D721Med (cell line): ENCODE data around the gene ALDH4A1.

Source experiments
- DNase-seq: peaks from one replicate; pipeline ENCODE4 v3.0.0; 2011; ENCODE audit warnings: low spot score; ENCODE audit not compliant: insufficient read length
- FAIRE-seq: peaks from 2 replicates; lab custom pipeline; 2011; peaks lifted over from hg19 to GRCh38; lab: Jason Lieb, UNC
- TF ChIP-seq, protein P1 (sequence below): IDR thresholded peaks from 2 replicates; pipeline ENCODE4 v1.5.1; 2012; ENCODE audit warnings: mild to moderate bottlenecking, control low read depth; ENCODE audit not compliant: insufficient read depth; ENCODE audit errors: missing control alignments

The ALDH4A1 gene

DNA sequence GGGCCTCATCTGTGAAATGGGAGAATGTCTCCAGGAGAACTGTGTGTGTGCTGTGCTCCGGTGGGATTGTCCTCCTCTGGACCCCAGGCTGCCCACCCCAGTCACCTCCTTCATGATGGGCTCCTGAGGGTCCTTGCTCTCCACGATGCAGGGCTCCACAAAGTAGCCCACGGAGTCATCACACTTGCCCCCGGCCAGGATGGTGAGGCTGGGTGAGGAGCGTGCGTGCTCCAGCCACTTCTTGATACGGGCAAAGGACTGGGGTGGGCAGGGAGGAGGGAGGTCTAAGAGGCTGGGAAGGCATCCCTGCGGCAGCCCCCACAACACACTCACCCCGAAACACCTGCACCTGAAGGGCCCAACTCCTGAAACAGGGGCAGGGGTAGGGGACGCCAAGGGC lies 26.1 kb downstream of the ALDH4A1 start:
- FAIRE-seq, result no peak
- DNase-seq, result no peak
- TF ChIP-seq, protein P1, sequence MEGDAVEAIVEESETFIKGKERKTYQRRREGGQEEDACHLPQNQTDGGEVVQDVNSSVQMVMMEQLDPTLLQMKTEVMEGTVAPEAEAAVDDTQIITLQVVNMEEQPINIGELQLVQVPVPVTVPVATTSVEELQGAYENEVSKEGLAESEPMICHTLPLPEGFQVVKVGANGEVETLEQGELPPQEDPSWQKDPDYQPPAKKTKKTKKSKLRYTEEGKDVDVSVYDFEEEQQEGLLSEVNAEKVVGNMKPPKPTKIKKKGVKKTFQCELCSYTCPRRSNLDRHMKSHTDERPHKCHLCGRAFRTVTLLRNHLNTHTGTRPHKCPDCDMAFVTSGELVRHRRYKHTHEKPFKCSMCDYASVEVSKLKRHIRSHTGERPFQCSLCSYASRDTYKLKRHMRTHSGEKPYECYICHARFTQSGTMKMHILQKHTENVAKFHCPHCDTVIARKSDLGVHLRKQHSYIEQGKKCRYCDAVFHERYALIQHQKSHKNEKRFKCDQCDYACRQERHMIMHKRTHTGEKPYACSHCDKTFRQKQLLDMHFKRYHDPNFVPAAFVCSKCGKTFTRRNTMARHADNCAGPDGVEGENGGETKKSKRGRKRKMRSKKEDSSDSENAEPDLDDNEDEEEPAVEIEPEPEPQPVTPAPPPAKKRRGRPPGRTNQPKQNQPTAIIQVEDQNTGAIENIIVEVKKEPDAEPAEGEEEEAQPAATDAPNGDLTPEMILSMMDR, result no peak

DNA sequence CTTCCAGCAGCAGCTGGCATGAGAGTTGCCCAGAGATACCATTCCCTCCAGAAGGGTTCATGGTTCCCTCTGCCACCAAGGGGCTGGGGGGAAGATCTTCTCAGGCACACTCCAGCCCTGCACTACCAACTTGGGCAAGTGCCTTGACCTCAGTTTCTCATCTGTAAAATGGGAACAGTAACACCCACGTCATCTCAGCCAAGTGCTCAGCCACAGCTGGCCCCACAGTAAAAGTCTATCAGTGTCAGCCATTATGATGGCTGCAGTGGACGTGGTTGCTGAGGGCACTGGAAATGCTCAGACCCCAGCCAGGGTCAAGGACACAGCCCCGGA lies 26.6 kb downstream of the ALDH4A1 start:
- FAIRE-seq (no peak), DNase-seq (no peak)
- TF ChIP-seq, protein P1, result no peak

DNA sequence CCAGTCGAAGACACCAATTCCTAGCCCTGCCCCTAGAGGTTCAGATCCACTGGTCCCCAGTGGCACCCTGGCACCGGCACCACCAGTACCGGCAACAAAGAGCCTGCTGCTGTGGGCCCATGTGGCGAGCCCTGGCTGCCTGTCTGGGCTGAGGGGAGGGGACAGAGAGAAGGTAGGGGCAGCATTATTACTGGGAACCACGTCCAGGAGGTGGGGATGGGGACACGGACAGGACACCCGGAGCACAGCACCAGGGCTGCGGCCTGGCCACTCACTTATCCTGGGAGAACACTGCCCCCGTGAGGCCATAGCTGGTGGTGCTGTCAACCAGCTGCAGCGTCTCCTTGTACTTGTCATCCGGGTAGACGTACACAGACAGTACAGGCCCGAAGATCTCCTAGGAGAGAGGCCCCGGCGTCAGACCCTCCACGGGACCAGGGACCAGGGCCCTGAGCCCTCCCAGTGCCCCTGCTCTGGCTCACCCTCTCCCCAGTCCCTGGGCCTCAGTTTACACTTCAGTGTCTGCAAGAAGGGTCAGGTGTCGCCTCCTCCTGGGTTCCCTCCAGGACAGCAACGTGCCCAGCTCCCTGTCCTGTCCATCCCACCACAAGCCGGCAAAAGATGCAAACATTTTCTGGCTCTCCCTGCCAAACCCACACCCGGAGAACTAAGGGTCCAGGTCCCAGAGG lies 27.1 kb downstream of the ALDH4A1 start:
- TF ChIP-seq, protein P1, result peak; percentile 90
- FAIRE-seq, result no peak
- DNase-seq, result peak; percentile 84

DNA sequence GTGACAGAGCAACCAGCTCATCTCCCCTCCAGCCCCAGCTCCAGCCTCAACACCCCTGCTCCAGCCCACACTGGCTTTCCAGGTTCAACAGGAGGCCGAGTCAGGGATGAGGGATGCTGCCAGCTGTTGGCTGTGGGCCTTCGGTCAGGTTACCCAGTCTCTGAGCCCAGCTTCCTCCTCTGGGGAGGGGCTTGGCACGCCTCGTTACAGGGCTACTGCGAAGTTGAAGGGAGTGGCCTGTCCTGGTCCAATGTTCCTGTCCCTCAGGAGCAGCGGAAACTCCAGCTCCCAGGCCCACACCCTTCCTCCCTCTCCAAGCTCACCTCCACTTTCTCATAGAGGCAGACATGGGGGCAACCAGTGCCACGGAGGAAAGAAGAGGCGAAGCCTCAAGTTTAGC lies 27.8 kb downstream of the ALDH4A1 start:
- DNase-seq (no peak), FAIRE-seq (no peak)

DNA sequence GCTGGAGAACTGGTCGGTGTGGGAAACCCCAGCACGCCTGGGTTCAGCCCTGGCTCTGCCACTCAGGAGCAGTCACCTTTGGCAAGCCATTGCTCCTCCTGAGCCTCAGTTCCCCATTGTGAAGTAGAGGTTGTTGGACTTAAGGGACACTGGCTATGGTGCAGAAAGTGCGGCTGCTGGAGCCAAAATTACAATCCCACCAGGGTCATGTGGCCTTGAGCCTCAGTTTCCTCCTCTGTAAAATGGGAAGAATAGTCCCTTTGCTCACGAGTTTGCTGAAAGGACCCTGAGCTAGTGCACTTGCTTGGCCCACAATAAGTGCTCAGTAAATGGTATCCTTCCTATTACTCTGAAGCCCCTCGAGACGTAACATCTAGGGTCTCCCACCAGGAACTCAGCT lies 28.3 kb downstream of the ALDH4A1 start:
- FAIRE-seq (no peak), DNase-seq (no peak)
- TF ChIP-seq, protein P1, result no peak

More for the DNA sequence above, 27.8 kb downstream of the ALDH4A1 start:
- TF ChIP-seq, protein P1, result no peak

DNA sequence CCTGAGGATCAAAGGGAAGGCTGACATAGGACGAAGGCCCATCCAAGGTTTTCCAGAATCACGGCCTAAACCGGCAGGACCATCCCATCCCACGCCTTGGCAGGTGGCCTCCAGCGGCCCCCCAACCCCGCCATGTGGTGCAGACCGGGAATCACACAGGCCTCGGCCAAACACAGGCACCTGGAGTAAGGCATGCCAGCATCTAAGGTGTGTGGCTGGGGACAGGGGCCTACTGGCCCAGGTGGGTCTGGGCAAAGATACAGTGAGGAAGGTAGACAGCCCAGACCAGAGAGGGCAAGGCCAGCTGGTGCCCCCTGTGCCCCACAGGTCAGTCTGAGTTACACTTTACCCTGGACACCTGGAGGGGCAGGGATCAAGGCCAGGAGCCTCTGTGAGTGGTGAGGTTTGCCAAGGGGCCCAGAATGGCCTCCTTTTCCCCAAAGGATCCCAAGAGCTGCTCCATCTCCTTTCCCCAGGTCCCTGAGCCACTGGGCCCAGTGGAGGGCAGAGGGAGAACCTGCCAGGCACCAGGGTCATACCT lies 30.2 kb downstream of the ALDH4A1 start:
- no peak for DNase-seq
- no peak for FAIRE-seq
- TF ChIP-seq, protein P1, result no peak

DNA sequence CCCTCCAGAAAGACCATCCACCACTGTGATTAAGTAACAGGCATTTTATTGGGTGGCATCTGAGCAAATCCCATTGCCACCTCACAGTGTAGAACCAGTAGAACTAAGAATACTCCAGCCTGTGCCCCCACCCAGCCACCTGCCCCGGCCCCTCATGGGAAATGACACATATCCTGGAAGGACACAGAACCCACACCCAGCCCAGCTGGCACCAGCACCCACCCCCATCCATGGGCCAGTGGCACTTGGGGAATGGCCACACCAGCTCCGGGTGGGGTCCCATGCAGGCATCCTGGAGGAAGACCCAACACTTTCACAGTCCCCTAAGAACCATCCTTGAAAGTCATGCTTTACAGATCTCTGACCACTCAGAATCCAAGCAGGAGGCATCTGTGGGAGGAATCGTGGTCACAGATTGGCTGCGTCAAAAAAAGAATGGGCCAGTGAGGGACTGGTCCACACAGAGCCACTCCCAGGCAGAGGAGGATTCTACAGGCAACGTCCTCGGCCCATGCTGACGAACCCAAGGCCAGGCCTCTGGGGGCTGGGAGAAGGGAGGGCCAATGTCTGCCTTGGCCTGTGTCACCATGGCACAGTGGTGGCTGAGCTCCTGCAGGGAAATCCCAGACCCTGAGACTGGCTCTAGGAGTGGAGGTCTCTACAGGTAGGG lies 30.8 kb downstream of the ALDH4A1 start:
- TF ChIP-seq, protein P1, result no peak
- no peak for FAIRE-seq
- no peak for DNase-seq
